ENCODE measurements around the gene ATXN1.
"Not testable (repeated sequence)": the region's sequence is repeated elsewhere in the genome, so short reads cannot be mapped to it uniquely, and the experiment has no call there.

Gene ATXN1

DNA sequence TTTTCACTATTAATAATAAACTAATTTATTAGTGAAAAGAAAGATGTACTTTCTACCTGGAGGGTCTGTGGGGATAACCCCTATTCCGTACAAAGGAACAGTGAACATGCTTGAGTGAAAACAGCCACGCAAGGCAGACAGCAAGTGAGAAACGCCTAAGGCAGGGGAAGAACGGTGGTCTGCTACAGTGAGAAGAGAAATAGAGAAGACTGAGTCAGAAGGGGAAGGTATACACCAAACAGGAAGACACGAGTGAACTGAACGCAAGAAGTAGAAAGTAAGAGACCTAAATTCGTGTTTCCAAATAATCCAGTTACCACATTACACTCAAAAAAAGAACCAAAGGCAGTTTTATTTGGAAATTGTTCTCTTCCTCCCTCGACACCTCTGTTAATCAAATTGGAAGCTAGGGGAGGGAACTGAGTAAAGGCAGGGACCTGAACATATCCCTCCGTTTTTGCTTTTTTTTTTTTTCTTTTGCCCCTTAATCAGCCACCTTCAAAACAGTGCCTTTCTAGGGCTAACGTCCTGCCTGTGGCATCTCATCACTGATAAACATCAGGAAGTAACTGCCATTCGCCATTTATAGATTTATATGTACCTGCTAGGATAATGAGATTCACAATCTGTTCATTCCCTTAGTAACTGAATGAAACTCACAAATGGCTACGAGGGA is 48.9 kb downstream of the ATXN1 start:
- TF ChIP-seq, protein P1, sequence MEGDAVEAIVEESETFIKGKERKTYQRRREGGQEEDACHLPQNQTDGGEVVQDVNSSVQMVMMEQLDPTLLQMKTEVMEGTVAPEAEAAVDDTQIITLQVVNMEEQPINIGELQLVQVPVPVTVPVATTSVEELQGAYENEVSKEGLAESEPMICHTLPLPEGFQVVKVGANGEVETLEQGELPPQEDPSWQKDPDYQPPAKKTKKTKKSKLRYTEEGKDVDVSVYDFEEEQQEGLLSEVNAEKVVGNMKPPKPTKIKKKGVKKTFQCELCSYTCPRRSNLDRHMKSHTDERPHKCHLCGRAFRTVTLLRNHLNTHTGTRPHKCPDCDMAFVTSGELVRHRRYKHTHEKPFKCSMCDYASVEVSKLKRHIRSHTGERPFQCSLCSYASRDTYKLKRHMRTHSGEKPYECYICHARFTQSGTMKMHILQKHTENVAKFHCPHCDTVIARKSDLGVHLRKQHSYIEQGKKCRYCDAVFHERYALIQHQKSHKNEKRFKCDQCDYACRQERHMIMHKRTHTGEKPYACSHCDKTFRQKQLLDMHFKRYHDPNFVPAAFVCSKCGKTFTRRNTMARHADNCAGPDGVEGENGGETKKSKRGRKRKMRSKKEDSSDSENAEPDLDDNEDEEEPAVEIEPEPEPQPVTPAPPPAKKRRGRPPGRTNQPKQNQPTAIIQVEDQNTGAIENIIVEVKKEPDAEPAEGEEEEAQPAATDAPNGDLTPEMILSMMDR (conservative IDR thresholded peaks at IDR 0.05; ENCODE audit: low read depth, low read length): no peak
- no peak for DNase-seq (ENCODE audit: low read depth)
- H3K4me3 ChIP-seq (ENCODE audit: low read length): peak overlapping the region; percentile 19

DNA sequence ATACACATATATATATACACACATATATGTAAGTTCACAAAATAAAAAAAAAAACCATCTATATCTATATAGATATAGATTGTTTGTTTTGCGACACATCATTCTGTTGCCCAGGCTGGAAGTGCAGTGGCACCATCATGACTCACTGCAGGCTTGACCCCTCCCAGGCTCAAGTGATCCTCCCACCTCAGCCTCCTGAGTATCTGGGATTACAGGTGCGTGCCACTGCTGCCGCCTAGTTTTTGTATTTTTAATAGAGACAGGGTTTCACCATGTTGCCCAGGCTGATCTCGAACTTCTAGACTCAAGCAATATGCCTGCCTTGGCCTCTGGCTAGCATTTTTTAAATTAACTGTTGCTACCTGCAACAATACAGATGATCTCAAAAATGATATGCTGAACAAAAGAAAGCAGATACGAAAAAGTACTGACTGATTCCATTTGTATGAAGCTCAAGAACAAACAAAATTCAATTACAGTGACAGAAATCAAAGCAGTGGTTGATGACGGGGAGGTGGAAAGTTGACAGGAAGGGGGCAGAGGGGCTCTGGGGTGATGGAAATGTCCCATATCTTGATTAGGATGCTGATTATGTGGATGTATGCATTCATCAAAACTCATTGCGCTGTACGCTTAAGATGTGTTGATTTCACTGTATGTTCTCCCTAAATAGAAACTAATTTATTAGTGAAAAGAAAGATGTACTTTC is 49.6 kb downstream of the ATXN1 start:
- TF ChIP-seq, protein P1 (conservative IDR thresholded peaks at IDR 0.05; ENCODE audit: low read depth, low read length): no peak
- DNase-seq (ENCODE audit: low read depth): no peak
- H3K4me3 ChIP-seq (ENCODE audit: low read length): no peak overlapping the region

DNA sequence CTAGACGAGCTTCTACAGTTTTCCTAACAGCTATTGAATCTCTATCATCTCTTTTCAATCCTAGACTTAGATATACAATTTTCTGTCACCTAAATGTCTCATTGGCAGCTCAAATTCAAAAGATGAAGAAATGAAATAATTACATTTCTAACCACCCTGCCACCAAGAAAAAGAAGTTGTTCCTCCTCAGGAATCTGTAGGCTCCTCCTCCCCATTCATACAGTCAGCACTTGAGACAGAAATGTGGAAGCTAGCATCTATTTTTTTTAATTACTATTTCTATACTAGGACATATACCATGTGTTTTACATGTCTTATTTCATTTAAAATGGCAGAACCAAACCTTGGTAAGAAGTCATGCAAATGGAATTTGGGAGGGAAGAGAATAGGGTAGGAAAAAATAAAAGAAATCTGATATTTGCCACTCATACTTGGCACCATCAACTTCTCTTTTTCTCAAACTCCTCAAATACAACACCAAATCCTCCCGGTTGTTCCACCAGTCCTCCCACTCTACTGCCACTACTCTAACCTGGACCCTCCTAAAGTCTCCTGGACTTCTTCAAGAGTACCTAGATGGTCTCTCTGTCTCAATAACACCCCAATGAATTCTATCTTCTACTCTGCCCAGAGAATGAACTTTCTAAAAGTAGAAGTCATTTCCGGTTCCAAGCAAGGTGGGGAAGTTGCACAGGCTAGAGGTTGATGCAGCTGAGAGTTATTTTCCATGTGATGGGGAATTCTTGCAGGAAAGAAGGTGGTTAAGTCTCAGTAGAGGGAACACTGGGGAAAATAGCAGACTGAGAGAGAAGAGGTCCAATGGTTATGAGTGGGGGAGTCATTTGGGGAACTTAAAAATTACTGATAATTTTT is 54.1 kb downstream of the ATXN1 start:
- H3K4me3 ChIP-seq (ENCODE audit: low read length): no peak overlapping the region
- TF ChIP-seq, protein P1 (conservative IDR thresholded peaks at IDR 0.05; ENCODE audit: low read depth, low read length): no peak
- DNase-seq (ENCODE audit: low read depth): no peak

DNA sequence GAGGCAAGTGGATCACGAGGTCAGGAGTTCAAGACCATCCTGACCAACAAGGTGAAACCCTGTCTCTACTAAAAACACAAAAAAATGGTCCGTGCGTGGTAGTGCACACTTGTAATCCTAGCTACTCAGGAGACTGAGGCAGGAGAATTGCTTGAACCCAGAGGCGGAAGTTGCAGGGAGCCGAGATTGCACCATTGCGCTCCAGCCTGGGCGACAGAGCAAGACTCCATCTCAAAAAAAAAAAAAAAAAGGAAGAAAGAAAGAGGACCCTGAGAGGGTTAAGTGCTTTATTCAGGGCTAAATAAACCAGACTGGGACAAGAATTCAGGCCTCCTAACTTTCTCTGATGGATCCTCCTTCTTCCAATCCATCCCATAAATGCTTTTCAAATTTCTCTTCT is 54.8 kb downstream of the ATXN1 start:
- not testable (repeated sequence) for H3K4me3 ChIP-seq (ENCODE audit: low read length)

DNA sequence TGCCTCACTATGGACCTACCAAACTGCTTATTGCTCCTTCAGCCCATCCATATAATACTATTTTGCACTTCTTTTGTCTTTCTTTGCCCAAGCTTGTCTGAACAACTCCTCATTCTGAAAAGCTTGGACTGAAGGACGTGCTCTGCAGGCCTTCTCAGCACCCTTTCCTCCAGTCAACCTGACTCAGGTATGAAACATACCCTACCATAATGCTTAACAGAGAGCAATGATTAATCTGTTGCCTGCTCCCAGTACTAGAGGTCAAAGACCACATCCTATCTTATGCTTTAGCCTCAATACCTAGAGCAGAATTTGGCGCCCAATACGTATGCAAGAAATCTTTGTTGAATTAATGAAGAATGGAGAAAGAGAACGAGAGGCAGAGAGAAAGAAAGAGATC is 55.2 kb downstream of the ATXN1 start:
- TF ChIP-seq, protein P1 (conservative IDR thresholded peaks at IDR 0.05; ENCODE audit: low read depth, low read length): no peak
- no peak for DNase-seq (ENCODE audit: low read depth)
- H3K4me3 ChIP-seq (ENCODE audit: low read length): no peak overlapping the region

More for the DNA sequence above, 54.8 kb downstream of the ATXN1 start:
- not testable (repeated sequence) for DNase-seq (ENCODE audit: low read depth)

DNA sequence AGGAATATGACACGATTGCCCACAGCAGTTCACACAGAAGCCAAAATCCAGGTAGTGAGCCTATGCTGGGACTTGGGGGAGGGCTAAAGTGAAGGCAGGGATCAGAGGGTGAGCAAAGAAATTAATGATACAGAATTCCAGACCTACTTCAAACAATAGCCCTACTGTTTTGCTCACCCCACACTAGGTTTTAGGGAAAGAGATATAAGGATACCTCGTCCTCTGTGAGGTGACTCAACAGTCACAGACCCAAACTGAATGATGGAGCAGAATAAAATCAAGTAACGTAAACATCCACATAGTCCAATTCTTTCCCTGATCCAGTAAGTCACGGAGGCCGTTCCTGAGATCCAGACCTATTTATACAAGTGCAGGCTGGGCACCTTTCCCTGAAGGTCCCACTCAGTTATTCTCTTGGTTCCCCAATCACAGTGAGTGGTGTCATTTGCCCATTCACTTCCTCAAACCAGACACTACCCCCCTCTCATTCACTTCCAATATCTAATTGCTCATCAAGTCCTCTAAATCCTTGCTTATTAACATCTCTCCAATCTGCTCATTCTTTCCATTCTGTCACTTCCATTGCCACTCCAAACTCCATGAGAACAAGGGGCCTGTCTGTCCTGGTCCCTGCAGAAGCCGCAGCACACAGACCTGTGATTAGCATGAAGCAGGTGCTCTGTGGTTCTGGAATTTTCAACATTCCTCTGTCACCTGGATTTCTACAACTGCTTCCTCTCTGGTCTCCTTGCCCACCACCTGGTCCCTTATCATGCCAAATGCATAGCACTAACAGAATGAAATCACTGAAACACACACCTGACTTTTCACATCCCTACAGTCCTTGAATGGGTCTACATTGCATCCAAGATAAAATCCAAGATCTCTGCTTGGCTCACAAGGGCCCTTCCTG is 55.9 kb downstream of the ATXN1 start:
- TF ChIP-seq, protein P1 (conservative IDR thresholded peaks at IDR 0.05; ENCODE audit: low read depth, low read length): no peak
- no peak for DNase-seq (ENCODE audit: low read depth)
- no peak overlapping the region for H3K4me3 ChIP-seq (ENCODE audit: low read length)
